Ovary (tissue), 3 donors: ENCODE data around the gene GPR87.

Experiments used
- EP300 ChIP-seq: sonication (generic); formaldehyde crosslinking; IDR thresholded peaks from one replicate; pipeline ENCODE4 v1.6.1; 2017; ENCODE audit warnings: antibody characterized with exemption
- POLR2A ChIP-seq: fragments of 450-650 bp; IDR thresholded peaks from one replicate; pipeline ENCODE4 v1.6.1; 2017; ENCODE audit warnings: antibody characterized with exemption, mild to moderate bottlenecking, moderate library complexity
- TF ChIP-seq, protein P1 (sequence below), 3 donors: fragments of 450-650 bp in 2 of 3; fragments of 200-600 bp in 1 of 3; IDR thresholded peaks; one replicate each; pipeline versions ENCODE4 v1.5.1 to v1.8.0; 2016 to 2022; ENCODE audit warnings: antibody characterized with exemption in 3 of 3, mild to moderate bottlenecking in 1 of 3
- donor health status: DM: no; HTN: no; CAD: no.

DNA sequence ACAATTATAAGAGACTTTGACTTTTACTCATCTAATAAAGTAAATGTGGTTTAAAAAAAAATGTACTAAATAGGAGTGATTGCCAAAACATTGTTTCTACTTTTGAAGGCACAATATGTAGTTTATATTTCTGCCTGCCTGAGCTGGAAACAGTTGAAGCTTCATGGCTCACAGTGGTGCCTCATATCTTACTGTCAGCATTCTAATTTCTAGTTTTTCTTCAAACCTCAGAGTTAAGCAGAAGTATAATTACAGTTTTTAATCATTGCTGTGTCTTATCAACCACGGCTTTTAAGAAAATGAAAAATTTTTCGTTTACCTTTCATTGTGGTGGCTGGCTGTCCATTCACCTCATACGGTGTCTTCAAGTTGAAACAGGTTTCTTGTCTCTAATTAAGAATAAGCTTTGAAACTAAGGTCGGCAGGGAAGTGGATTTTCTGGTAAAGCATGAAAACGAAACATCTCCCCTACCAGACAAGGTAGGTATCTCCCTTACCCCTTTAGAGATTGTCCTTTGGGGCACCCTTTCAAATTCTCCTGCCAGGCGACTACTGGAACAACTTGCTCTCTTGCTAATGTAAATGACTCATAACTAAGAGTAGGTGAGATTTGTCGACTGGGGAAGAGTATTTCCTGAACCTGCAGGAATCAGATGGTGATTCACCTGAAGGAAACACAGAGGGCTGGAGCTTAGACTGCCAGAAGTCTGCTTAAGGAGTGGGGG is at the start of gene GPR87:
- TF ChIP-seq, protein P1, sequence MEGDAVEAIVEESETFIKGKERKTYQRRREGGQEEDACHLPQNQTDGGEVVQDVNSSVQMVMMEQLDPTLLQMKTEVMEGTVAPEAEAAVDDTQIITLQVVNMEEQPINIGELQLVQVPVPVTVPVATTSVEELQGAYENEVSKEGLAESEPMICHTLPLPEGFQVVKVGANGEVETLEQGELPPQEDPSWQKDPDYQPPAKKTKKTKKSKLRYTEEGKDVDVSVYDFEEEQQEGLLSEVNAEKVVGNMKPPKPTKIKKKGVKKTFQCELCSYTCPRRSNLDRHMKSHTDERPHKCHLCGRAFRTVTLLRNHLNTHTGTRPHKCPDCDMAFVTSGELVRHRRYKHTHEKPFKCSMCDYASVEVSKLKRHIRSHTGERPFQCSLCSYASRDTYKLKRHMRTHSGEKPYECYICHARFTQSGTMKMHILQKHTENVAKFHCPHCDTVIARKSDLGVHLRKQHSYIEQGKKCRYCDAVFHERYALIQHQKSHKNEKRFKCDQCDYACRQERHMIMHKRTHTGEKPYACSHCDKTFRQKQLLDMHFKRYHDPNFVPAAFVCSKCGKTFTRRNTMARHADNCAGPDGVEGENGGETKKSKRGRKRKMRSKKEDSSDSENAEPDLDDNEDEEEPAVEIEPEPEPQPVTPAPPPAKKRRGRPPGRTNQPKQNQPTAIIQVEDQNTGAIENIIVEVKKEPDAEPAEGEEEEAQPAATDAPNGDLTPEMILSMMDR (IDR thresholded peaks at IDR 0.05) = no peak
- TF ChIP-seq EP300 (no peak), POLR2A (no peak)
